Fibroblast of pulmonary artery (primary cell): ENCODE data around the gene JAKMIP1.
"Not testable (repeated sequence)": the region's sequence is repeated elsewhere in the genome, so short reads cannot be mapped to it uniquely, and the experiment has no call there.

Experiments used
- DNase-seq: peaks from one replicate; pipeline ENCODE4 v3.0.0-alpha.2; 2010; ENCODE audit warnings: low read depth
- H3K4me3 ChIP-seq: replicated peaks from 2 replicates; pipeline ENCODE4 v1.5.1; 2011; ENCODE audit warnings: low read depth, mild to moderate bottlenecking, control low read depth, low read length, moderate library complexity
- TF ChIP-seq, protein P1 (sequence below): IDR thresholded peaks from 2 replicates; pipeline ENCODE4 v1.5.1; 2011; ENCODE audit warnings: mild to moderate bottlenecking, control low read depth, low read length, inconsistent platforms; ENCODE audit errors: missing control alignments

Gene JAKMIP1

DNA sequence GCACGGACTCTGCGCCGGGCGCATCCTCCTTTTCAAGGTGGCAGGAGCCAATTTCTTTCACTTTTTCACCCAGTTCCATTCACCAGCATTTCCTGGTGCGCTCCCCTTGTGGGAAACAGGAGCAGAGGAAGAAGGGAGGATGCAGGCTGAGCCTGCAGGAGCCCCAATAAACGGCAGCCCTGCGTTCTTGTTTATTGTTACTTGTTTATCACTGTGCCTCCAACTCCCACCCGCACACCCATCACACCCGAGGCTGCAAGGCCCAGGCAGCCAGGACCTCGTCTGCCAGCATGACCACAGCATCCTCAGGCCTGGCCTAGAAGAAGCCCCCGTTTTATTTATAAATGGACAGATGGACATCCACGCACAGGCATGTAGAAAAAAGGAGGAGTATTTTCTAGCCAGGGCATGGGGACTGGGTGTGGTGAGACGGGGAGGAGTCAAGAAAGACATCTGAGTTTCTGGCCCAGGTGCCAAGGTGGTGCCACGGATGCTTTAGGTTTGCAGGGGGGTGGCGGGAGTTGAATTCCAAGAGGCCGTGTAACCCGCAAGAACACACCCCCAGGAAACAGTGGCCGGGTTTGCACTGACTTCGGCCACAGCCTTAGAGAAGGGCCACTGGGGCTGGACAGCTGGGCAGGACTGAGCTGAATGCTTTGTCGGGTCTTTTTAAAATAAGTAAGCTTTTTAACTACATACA is 51.7 kb downstream of the JAKMIP1 start:
- no peak for DNase-seq
- no peak overlapping the region for H3K4me3 ChIP-seq
- TF ChIP-seq, protein P1, sequence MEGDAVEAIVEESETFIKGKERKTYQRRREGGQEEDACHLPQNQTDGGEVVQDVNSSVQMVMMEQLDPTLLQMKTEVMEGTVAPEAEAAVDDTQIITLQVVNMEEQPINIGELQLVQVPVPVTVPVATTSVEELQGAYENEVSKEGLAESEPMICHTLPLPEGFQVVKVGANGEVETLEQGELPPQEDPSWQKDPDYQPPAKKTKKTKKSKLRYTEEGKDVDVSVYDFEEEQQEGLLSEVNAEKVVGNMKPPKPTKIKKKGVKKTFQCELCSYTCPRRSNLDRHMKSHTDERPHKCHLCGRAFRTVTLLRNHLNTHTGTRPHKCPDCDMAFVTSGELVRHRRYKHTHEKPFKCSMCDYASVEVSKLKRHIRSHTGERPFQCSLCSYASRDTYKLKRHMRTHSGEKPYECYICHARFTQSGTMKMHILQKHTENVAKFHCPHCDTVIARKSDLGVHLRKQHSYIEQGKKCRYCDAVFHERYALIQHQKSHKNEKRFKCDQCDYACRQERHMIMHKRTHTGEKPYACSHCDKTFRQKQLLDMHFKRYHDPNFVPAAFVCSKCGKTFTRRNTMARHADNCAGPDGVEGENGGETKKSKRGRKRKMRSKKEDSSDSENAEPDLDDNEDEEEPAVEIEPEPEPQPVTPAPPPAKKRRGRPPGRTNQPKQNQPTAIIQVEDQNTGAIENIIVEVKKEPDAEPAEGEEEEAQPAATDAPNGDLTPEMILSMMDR = no peak

DNA sequence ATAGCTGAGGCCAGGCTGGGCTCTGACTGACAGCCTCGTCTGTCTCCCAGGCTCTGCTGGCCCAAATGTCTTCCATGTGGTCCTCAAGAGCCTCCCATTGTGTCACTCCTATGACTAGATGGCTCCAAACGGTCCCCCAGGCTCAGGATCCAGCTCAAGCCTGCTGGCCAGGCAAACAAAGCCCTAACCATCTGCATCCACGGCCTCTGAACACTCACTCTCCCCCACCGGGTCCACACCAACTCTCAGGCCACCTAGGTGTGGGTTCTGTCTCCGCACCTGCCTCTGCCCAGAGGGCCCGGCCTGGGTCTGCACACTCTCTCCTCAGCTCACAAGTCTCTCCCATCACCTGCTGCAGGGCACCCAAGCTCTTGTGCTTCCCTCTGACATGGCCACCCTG is 52.9 kb downstream of the JAKMIP1 start:
- DNase-seq = no peak
- TF ChIP-seq, protein P1 = no peak
- H3K4me3 ChIP-seq = no peak overlapping the region

DNA sequence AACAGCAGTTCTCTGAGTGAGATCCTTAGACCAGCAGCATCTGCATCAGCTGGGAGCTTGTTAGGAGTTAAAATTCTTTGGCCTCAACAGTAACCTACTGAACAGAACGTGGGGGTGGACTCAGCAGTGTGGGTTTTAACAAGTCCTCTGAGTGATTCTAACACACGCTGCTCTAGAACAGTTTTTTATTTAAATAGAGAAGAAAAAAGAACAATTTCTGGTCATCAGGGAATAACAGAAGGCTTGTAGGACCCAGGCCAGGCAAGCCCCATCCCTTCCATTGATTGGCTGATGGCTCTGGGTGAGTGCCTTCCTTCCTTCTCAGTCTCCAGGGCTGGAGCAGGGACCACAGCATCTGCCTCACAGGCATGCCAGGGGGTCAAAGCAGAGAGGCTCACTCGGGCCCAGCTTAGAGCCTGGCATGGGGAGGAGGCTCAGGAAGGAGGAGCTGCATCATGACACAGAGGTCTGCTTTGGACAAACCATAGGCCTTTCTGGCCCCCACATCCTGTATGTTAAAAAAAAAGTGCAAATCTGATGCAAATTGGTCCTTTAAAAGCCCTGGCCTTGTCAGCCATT is 56.7 kb downstream of the JAKMIP1 start:
- TF ChIP-seq, protein P1 = no peak
- no peak for DNase-seq
- H3K4me3 ChIP-seq = no peak overlapping the region

DNA sequence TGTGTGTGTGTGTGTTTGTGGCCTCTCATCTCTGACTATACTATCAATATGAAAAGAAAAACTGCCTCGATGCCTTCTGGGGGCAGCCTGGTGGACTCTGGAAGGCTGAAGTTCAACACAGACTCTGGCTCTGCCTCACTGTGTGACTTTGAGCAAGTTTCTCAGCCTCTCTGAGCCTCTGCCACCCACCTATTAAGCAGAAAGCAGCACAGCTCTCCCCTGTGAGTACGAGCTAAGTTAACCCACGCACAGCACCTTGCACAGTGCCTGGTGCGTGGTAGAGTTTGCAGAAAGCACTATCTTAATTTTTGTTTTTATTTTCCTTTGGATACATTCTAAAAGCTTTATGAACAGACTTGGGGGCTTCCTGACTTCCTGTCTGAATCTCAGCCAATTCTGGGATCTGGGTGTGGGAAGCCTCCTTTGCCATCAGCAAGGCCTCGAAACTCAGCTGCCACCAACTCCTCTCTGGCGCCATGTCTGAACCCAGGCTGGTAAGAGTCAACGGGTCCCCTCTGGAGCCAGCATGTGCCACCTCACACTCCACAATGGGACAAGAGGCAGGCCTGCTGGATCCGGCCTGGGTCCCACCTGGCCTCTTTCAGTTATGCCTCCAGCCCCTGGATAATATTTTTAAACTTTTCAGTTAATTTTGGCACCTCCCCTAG is 57.3 kb downstream of the JAKMIP1 start:
- H3K4me3 ChIP-seq = no peak overlapping the region
- no peak for DNase-seq
- TF ChIP-seq, protein P1 = no peak

DNA sequence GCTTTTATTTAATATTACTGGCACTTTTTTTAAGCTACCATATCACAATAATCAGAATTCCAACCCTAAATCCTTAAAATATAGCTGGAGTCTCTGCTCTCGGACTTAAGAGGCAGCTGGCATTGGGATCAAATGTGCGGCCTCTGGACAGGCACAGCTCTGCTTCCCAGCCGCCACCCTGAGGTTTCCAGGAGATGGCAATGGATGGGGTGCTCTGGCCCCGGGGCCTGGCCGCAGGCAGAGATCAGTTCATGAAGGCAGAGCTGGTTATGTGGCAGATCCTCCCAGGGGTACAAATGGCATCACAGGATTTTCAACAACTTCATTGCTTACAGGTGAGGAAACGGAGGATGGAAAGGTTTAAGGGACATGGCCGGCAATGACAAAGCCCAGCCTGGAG is 57.8 kb downstream of the JAKMIP1 start:
- no peak overlapping the region for H3K4me3 ChIP-seq
- TF ChIP-seq, protein P1 = no peak
- no peak for DNase-seq

DNA sequence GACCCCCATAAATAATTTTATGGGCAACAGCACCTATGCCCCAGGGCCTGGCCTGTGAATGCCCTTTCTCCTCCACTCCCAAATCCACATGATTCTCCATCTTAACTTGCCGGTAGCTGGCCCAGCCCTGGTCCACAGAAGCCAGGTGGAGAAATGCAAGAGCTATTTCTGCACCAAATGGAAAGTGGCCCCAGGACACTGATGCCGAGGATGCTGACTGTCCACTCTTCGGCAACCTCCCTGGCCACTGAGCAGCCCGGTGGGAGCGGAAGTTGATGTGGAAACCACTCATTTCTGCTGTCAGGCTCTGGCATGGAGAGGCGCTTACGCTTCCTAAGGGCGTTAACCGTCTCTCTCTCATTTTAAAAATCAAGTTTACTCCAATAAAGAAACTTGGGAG is 58.8 kb downstream of the JAKMIP1 start:
- no peak overlapping the region for H3K4me3 ChIP-seq
- TF ChIP-seq, protein P1 = no peak
- no peak for DNase-seq

DNA sequence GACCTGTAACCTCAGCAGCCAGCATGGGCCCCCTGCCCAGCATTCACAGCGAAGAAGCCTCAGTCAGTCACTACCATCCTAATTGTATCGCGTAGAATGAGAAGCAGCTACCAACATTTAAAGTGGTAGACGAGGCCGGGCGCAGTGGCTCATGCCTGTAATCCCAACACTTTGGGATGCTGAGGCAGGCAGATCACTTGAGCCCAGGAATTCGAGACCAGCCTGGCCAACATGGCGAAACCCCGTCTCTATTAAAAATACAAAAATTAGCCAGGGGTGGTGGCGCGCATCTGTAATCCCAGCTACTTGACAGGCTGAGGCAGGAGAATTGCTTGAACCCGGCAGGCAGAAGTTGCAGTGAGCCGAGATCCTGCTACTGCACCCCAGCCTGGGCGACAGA is 59.3 kb downstream of the JAKMIP1 start:
- H3K4me3 ChIP-seq, DNase-seq: not testable (repeated sequence)
